ENCODE results near the gene RASL11A. TPM values are rescaled to one million over a fixed set of nuclear protein-coding genes. Genes with fewer than 3 reads are reported as not detected.

Gene RASL11A
- total and polyA plus RNA-seq, 11 donors: 2.9 to 13.7 (median 5.4) TPM

DNA sequence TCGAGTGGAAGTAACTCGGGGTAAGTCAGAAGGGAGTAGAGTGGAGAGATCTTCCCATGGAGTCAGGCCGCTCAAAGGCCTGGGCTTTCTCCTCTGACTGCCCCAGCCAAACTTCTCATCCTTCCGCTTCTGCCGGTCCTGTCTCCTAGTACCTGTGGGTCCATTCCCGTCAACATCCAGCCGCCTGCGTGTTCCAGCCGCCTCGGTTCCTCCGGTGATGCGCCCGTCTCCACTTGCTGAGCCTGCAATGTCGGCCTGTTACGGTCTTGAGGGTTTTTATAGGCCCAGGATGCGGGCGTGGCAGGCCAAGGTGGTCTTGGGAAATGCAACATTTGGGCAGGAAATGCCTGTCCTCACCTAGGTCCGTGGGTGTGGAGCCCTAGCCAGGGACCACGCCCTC lies 38.3 kb downstream of the RASL11A start:
- DNase-seq: no peak
- H3K4me1 ChIP-seq: no peaks in the 10 kb centered on the region
- TF ChIP-seq, protein P1, sequence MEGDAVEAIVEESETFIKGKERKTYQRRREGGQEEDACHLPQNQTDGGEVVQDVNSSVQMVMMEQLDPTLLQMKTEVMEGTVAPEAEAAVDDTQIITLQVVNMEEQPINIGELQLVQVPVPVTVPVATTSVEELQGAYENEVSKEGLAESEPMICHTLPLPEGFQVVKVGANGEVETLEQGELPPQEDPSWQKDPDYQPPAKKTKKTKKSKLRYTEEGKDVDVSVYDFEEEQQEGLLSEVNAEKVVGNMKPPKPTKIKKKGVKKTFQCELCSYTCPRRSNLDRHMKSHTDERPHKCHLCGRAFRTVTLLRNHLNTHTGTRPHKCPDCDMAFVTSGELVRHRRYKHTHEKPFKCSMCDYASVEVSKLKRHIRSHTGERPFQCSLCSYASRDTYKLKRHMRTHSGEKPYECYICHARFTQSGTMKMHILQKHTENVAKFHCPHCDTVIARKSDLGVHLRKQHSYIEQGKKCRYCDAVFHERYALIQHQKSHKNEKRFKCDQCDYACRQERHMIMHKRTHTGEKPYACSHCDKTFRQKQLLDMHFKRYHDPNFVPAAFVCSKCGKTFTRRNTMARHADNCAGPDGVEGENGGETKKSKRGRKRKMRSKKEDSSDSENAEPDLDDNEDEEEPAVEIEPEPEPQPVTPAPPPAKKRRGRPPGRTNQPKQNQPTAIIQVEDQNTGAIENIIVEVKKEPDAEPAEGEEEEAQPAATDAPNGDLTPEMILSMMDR (IDR thresholded peaks at IDR 0.05): no peak
- TF ChIP-seq POLR2A (IDR thresholded peaks at IDR 0.05): no peak
- no peaks in the 10 kb centered on the region for H3K9me3 ChIP-seq
- no peaks in the 10 kb centered on the region for H3K27me3 ChIP-seq
- H3K36me3 ChIP-seq: no peaks in the 10 kb centered on the region
- no peak overlapping the region for H3K27ac ChIP-seq
- no peak for ATAC-seq
- no peak overlapping the region for H3K4me3 ChIP-seq
- WGBS, 4 donors: 82 to 90% (median 89%) methylated on average over 17 to 19 of the region's 19 CpGs
- intact Hi-C loops (cut with DNase I): no loop called here

DNA sequence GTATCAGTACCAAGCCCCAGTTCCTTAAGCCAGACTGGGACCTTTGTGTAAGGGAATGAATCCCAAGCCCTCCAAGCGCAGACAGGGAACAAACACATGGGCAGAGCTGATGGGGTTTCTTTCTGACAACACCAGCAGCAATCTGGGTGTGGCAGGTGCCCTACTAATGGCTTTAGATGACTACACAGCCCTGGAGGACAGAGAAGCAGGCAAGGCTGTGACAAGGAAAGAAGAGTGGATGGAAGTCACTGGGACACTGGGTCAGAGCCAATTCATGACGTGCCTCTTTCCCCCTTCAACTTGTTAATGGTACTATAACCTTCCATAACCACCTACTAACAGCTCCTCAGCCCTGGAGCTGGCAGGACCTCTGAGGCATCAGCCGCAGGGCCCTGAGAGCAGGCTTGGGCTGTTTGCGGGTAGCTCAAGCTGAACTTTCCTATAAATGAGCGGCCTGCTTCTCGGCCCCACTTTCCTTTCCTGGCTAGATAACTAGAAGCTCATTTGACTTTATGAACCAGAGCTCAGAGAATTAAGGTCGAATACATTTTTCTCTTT lies 38.9 kb downstream of the RASL11A start:
- TF ChIP-seq, protein P1 (IDR thresholded peaks at IDR 0.05): no peak
- TF ChIP-seq POLR2A (IDR thresholded peaks at IDR 0.05): no peak
- DNase-seq (no peak), ATAC-seq (no peak)
- H3K4me3 ChIP-seq: no peak overlapping the region
- H3K36me3 ChIP-seq: no peaks in the 10 kb centered on the region
- H3K4me1 ChIP-seq: no peaks in the 10 kb centered on the region
- no peaks in the 10 kb centered on the region for H3K9me3 ChIP-seq
- H3K27ac ChIP-seq: no peak overlapping the region
- intact Hi-C loops (cut with DNase I): no loop called here
- 69 to 74% (median 71%) methylated on average over 7 of the region's 7 CpGs for WGBS, 4 donors
- peaks cover 0 to under 1% (median 0%) of the 10 kb centered on the region in 9 donors for H3K27me3 ChIP-seq

DNA sequence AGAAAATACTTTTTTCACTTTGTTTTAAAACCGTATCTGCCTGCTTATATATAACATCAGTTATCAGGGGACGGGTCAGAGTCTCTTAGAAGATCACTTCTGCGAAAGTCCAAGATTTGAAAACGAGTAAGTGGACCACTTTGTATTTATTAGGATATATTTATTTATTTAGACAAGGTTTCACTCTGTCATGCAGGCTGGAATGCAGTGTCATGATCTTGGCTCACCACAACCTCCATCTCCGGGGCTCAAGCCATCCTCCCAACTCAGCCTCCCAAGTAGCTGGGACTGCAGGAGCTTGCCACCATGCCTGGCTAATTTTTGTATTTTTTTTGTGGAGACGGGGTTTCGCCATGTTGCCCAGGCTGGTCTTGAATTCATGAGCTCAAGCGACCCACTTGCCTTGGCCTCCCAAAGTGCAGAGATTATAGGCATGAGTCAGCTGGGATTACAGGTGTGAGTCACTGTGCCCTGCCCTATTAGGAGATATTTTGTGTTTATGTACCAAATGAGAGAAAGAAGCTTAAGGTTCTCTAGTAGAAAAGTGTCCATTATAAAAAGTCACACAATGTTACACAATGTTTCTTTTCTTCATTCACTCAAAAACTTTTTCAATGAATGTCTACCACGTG lies 39.5 kb downstream of the RASL11A start:
- H3K27me3 ChIP-seq: peaks cover 0 to 4% (median 0%) of the 10 kb centered on the region in 9 donors
- WGBS, 4 donors: 76 to 90% (median 85%) methylated on average over 9 of the region's 9 CpGs
- H3K4me3 ChIP-seq: no peak overlapping the region
- no peaks in the 10 kb centered on the region for H3K4me1 ChIP-seq
- no peaks in the 10 kb centered on the region for H3K36me3 ChIP-seq
- DNase-seq: no peak
- intact Hi-C loops (cut with DNase I): no loop called here
- no peak for TF ChIP-seq POLR2A (IDR thresholded peaks at IDR 0.05)
- TF ChIP-seq, protein P1 (IDR thresholded peaks at IDR 0.05): no peak
- H3K9me3 ChIP-seq: no peaks in the 10 kb centered on the region
- ATAC-seq: no peak
- no peak overlapping the region for H3K27ac ChIP-seq

DNA sequence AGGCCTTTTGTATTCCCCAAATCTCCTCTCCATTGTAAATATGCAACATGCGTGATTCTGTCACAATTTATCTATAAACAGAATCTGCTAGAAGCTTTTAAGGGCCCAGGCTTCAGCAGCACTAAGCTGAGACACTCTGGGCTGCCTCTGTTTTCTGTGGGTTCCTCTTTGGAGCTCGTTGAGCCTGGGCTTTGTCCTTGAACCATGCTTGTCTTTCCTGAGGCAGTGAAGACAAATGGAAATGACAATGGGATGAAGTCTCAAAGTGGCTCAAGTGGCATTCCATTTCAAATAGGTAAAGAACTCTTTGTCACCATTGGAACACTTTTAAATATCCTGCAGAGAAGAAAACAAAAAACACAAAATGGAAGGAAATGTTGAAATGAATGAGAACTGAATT lies 40.3 kb downstream of the RASL11A start:
- ATAC-seq: no peak
- intact Hi-C loops (cut with DNase I): no loop called here
- no peak for DNase-seq
- Histone ChIP-seq H3K9me3 (no peaks in the 10 kb centered on the region), H3K36me3 (no peaks in the 10 kb centered on the region), H3K27me3 (peaks cover 0 to 10% (median 0%) of the 10 kb centered on the region in 9 donors), H3K27ac (no peak overlapping the region), H3K4me1 (no peaks in the 10 kb centered on the region), H3K4me3 (no peak overlapping the region)
- 44 to 51% (median 49%) methylated on average over 2 of the region's 2 CpGs for WGBS, 4 donors
- no peak for TF ChIP-seq POLR2A (IDR thresholded peaks at IDR 0.05)
- TF ChIP-seq, protein P1 (IDR thresholded peaks at IDR 0.05): no peak

Data from heart left ventricle (tissue), 16 donors.